ENCODE data around the gene HERC3. TPM values are rescaled to one million over a fixed set of nuclear protein-coding genes. Genes with fewer than 3 reads are reported as not detected.

The HERC3 gene
- total and polyA plus RNA-seq, 2 of the 13 experiments (the other 11 are each of a cell fraction or from before 2014, with no cell fraction given) = 3.8 to 6.2 TPM

DNA sequence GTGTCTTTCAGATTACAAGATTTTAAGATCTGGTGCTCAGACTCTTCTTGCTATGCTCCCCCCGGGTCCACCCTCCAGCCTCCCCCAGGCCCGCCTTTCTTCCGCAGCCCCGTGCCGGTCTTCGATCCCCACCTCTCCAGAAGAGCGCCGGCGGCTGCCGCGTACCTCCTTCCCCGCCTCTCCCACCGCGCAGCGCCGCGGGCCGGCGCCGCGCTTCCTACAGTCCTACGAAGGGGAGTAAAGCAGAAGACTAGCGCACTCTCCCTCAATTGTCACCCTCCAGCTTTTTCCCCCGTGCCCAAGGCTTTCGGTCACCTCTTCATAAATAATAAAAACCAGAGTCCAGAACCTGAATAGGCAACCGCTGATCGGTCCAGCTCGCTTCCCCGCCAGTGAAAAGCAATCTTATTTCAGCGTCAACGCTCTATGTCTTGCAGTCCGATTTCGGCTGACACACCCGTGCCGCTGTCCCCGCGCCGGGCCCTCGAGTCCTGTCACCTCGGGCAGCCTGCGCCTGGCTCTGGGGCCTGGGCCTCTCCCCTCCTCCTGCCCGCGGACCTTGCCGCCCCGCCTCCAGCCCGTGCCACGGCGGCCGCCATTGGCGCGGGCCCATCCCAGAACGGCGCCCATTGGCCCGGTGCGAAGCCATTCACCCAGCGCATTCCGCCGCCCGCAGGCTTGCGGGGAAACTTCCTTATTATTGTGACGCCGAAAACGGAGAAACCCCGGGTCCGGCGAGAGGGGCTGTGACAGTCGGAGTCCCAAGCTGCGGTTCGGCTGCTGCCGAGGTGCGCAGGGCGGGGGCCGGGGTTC is at the start of gene HERC3 (continued):
- TF ChIP-seq, protein P1, sequence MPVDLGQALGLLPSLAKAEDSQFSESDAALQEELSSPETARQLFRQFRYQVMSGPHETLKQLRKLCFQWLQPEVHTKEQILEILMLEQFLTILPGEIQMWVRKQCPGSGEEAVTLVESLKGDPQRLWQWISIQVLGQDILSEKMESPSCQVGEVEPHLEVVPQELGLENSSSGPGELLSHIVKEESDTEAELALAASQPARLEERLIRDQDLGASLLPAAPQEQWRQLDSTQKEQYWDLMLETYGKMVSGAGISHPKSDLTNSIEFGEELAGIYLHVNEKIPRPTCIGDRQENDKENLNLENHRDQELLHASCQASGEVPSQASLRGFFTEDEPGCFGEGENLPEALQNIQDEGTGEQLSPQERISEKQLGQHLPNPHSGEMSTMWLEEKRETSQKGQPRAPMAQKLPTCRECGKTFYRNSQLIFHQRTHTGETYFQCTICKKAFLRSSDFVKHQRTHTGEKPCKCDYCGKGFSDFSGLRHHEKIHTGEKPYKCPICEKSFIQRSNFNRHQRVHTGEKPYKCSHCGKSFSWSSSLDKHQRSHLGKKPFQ (CRISPR knock-in tag; IDR thresholded peaks at IDR 0.05; ENCODE audit: insufficient replicate concordance) = peak; percentile 55
- TF ChIP-seq ZNF766 (CRISPR knock-in tag; IDR thresholded peaks at IDR 0.05; ENCODE audit: borderline replicate concordance) (no peak), ZNF691 (CRISPR knock-in tag; IDR thresholded peaks at IDR 0.05; ENCODE audit: borderline replicate concordance, low read depth) (peak; percentile 79; the same call in 1 of the 2 replicates), ZFP41 (CRISPR knock-in tag; IDR thresholded peaks at IDR 0.05; ENCODE audit: borderline replicate concordance) (0 out of 2 replicates have a peak, but pooled peaks have one; percentile 68), NCOR1 (IDR thresholded peaks at IDR 0.05; ENCODE audit: borderline replicate concordance, low read length) (no peak), KAT2B (IDR thresholded peaks at IDR 0.05; ENCODE audit: borderline replicate concordance, low read depth, low read length) (no peak), ZNF678 (CRISPR knock-in tag; IDR thresholded peaks at IDR 0.05) (peak; percentile 42; the same call in 1 of the 2 replicates), CC2D1A (CRISPR knock-in tag; IDR thresholded peaks at IDR 0.05) (no peak), KDM5B (CRISPR knock-in tag; IDR thresholded peaks at IDR 0.05; ENCODE audit: borderline replicate concordance) (peak; percentile 66; the same call in 1 of the 2 replicates), SP5 (CRISPR knock-in tag; IDR thresholded peaks at IDR 0.05; ENCODE audit: borderline replicate concordance, low read depth) (peak; percentile 49; the same call in 1 of the 2 replicates), SMAD1 (CRISPR knock-in tag; IDR thresholded peaks at IDR 0.05; ENCODE audit: borderline replicate concordance, low read depth) (0 out of 2 replicates have a peak, but pooled peaks have one; percentile 25), U2AF2 (IDR thresholded peaks at IDR 0.05; ENCODE audit: low read depth, low read length) (no peak), ZNF564 (CRISPR knock-in tag; IDR thresholded peaks at IDR 0.05) (no peak), SSRP1 (CRISPR knock-in tag; IDR thresholded peaks at IDR 0.05) (no peak), ARNT2 (CRISPR knock-in tag; IDR thresholded peaks at IDR 0.05; ENCODE audit: low read depth) (peak; percentile 83), KLF6 (CRISPR knock-in tag; IDR thresholded peaks at IDR 0.05) (peak; percentile 47; the same call in 1 of the 2 replicates)
- TF ChIP-seq, protein P2, sequence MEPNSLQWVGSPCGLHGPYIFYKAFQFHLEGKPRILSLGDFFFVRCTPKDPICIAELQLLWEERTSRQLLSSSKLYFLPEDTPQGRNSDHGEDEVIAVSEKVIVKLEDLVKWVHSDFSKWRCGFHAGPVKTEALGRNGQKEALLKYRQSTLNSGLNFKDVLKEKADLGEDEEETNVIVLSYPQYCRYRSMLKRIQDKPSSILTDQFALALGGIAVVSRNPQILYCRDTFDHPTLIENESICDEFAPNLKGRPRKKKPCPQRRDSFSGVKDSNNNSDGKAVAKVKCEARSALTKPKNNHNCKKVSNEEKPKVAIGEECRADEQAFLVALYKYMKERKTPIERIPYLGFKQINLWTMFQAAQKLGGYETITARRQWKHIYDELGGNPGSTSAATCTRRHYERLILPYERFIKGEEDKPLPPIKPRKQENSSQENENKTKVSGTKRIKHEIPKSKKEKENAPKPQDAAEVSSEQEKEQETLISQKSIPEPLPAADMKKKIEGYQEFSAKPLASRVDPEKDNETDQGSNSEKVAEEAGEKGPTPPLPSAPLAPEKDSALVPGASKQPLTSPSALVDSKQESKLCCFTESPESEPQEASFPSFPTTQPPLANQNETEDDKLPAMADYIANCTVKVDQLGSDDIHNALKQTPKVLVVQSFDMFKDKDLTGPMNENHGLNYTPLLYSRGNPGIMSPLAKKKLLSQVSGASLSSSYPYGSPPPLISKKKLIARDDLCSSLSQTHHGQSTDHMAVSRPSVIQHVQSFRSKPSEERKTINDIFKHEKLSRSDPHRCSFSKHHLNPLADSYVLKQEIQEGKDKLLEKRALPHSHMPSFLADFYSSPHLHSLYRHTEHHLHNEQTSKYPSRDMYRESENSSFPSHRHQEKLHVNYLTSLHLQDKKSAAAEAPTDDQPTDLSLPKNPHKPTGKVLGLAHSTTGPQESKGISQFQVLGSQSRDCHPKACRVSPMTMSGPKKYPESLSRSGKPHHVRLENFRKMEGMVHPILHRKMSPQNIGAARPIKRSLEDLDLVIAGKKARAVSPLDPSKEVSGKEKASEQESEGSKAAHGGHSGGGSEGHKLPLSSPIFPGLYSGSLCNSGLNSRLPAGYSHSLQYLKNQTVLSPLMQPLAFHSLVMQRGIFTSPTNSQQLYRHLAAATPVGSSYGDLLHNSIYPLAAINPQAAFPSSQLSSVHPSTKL (CRISPR knock-in tag; IDR thresholded peaks at IDR 0.05) = peak; percentile 29; the same call in 1 of the 2 replicates
